ENCODE results near the gene GPR107.
A peak's percentile ranks its signal among the peaks of the same experiment; 100 is the strongest.

GPR107 gene

DNA sequence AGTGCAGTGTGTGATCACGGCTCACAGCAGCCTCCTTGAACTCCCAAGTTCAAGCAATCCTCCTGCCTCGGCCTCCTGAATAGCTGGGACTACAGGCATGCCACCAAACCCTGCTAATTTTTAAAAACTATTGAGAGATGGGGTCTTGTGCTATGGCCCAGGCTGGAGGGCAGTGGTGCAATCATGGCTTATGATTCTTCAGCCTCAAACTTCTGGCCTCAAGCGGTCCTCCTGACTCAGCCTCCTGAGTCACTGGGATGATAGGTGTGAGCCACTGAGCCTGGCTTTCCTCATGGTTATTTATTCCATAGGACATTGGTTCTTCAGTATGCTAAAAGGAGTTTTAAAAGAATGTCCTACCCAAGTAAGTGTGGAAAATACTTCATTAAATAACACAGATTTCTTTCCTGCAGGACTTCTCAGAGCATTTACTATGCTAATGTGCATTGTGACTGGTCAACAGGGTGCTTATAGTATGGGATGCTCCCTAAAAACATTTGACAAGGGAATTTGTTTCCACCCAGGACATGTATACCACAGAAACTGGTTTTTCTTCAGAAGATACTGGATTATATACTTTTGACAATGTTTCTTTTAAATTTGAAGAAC, 107.3 kb downstream of the GPR107 start:
- no peak for DNase-seq (ENCODE audit: low spot score)

- no peak for DNase-seq (ENCODE audit: low spot score)
These were observed 111.9 kb downstream of the GPR107 start for GRCh38 chr9:130165579-130165978.

- DNase-seq (ENCODE audit: low spot score) = no peak
These were observed 112.7 kb downstream of the GPR107 start for GRCh38 chr9:130166399-130166798.

DNA sequence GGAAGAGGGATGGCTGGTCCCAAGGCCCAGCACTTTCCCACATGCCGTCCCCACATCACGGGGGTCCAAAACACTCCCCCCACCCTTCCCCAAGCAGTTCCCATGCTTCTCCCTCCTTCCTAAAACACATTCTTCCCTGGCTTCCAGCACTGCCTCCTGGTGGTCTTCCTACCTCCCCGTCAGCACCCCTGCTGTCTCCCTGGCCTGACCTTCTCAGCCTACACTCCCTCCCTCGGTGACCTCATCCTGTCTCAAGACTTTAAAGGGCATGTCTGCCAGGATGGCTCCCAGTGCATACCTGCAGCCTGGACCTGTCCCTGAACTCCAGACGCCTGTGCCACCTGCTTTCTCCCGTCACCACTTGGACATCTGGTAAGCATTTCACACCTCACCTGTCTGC, 114.2 kb downstream of the GPR107 start:
- DNase-seq (ENCODE audit: low spot score) = no peak

- peak; percentile 56 for DNase-seq (ENCODE audit: low spot score)
These were observed 117.8 kb downstream of the GPR107 start for GRCh38 chr9:130171226-130172148.

- DNase-seq (ENCODE audit: low spot score) = peak; percentile 98
These were observed 118.6 kb downstream of the GPR107 start, which contains the start of gene NCS1 for GRCh38 chr9:130172161-130172857. Gene NCS1, plus strand, starts transcription at chr9:130172404. Its CDS starts 260 bp downstream, at chr9:130172664.

DNA sequence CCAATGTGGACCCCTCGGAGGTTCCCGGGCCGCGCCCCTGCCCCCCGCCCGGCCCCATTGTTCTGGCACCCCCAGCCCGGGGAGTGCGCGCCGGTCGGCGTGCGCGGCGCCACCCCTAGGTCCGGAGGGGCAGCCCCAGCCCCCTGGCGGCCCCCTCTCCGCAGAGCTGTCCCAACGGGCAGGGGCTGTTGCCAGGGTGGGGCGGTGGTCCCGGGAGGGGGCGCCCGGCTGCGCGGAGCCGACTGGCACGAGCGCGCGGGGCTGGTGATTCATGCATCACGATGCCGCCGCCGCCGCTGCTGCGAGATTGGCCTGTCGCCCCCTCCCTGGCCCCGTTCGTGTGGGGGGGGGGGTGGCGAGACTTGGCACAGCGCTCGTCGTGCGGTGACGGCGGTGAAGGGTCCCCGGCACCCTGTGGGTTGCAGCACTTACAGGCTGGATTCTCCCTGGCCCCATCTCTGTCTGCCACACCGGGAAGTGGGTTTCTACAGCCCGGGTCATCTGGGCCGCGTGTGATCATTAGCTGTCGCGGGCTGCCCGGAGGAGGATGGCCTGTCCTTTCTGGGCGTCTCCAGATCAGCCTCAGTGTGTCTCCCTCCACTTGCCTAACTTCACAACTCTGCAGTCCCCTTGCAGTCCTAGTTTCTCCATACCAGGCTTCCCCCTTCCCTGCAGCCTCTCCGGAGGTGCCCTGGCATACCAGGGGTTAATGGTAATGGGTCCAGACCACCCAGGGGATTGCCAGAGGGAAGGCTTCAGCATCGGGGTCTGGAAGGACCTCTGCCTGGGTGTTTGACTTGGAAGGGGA, 119.4 kb downstream of the GPR107 start:
- peak; percentile 73 for DNase-seq (ENCODE audit: low spot score)

GRCh38 chr9:130173666-130173983, 119.9 kb downstream of the GPR107 start:
- peak; percentile 59 for DNase-seq (ENCODE audit: low spot score)

- no peak for DNase-seq (ENCODE audit: low spot score)
These were observed 120.3 kb downstream of the GPR107 start for GRCh38 chr9:130174025-130174424.

DNA sequence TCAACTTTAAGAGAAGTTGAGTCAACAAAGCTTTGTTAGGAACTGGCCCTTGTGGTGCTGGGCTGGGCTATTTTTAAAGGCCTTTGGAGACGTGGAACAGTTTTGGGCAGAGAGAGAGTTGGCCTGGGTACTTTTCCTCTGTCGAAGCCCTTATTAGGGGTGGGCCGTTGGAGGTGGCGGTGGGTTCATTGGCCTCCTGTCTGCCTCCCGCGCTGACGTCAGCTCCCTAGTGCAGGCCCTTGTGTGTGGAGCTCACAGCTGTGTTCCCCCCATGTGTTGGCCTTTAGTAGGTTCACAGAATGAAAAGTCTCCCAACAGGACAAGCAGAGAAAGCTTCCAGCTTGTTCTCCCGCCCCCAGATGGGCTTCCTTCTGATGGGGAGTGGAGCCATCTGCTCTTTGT, 121.2 kb downstream of the GPR107 start:
- DNase-seq (ENCODE audit: low spot score) = no peak

- DNase-seq (ENCODE audit: low spot score) = no peak
These were observed 121.6 kb downstream of the GPR107 start for GRCh38 chr9:130175355-130175754.

GRCh38 chr9:130176760-130177159, 123.1 kb downstream of the GPR107 start:
- DNase-seq (ENCODE audit: low spot score) = no peak

- no peak for DNase-seq (ENCODE audit: low spot score)
These were observed 124.4 kb downstream of the GPR107 start for GRCh38 chr9:130177898-130178805.

DNA sequence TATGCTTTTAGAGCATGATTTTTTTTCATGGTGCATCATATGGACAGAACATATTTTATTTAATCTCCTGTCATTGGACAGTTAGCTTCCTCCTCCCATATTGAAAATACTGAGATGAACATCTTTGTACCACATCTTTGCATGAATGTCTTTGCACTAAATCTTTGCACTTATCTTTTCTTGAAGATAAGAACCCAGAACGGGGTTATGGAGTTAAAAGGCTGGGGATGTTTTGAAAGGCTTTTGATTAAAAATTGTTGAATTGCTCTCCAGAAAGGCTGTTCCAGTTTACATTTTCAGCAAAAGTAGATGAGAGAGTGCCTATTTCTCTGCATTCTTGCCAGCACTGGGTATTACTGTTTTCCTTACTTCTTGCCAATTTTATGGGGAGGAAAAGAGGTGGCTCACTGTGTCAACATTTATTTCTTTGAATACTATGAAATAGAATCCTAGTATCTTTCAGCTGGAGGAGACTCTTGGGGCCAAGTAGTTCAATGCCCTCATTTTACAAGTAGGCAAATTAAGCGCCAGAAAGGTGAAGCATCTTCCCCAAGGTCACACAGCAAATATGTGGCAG, 125.7 kb downstream of the GPR107 start:
- no peak for DNase-seq (ENCODE audit: low spot score)

DNA sequence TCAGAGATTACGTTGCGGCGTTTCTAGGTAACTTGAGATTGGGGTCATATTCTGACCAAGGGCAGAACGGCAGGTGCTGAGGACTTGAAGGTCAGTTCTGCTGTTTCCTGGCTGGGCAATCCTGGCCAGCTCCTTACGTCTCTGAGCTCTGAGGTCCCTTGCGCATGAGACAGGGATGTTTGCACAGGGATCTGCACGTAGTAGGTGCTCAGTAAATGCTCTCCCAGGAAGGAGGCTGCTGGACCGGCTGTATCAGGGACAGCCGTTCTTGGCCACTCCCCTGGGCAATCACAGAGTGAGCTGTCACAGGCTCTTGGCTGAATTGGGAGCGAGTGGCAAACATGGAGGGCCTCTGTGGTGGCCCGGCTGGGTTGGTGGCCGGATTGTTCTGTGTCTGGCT, 126.8 kb downstream of the GPR107 start:
- no peak for DNase-seq (ENCODE audit: low spot score)

- DNase-seq (ENCODE audit: low spot score) = no peak
These were observed 128.1 kb downstream of the GPR107 start for GRCh38 chr9:130181678-130182380.

GRCh38 chr9:130182381-130182909, 128.7 kb downstream of the GPR107 start:
- no peak for DNase-seq (ENCODE audit: low spot score)

GRCh38 chr9:130183133-130183762, 129.5 kb downstream of the GPR107 start:
- peak; percentile 85 for DNase-seq (ENCODE audit: low spot score)

DNA sequence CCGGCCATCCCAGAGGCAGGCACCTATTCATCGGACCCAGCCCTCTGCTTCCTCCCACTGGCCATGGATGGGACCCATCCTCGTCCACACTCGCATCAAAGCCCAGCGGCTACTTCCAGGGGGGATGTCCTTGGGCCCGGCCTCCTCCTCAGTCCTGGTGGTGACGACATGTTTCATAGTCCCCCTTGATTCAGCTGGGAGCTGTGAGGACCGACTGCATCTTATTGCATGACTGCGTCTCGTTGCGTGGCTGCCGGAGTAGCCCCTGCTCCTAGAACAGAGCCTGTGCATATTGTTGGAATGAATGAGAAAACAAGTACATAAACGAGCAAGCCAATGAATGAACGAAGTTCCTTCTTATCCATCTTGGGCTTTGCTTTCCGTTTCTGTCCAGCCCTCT, 131.3 kb downstream of the GPR107 start:
- no peak for DNase-seq (ENCODE audit: low spot score)

Data from HuH-7.5 (cell line).